Measurements from ENCODE around the gene FRY.
"Not testable (repeated sequence)": the region's sequence is repeated elsewhere in the genome, so short reads cannot be mapped to it uniquely, and the experiment has no call there.

Gene FRY

DNA sequence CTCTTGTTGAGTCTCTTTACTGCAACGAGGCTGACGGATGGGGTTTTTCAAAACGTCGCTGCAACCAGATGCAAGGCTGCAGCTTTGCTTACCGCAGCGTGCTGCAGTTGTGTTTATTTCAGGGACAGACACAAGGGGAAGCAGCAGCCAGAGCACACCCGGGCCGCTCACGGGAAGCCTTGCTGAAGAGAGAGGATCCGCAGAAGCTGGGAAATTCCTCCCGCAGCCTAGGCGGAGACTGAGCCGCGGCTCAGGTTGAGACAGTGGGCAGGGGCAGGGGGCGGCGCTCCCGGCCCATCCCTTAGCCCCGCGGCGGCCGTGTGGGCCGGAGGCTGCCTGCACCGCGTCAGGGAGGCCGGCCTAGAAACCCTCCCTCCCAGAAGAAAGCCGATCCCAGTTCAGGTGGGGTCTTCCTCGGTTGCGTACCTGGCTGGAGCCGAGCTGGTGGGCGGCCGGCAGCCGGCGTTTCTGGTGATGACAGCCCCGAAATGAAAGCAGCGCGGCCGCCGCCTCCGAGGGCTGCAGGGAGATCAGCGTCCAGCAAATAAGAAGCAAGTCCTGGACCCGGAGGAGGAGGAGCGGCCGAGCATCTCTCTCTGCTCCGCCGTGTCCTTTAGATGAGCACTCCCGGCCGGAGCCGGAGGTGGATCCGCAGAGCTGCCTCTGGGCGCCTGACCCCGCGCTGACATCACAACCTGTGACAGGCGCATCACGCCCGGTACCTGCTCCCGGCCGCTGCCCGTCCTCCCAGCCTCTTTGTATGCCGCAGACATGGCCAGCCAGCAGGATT is at the start of gene FRY:
Gene FRY (plus strand): TSS at position 750 of the 790 bp plus-strand sequence. CDS start 22 bp downstream, at position 772.
- peak; percentile 7 to 19 for DNase-seq (ENCODE audit: low read depth in 2 of 2)

DNA sequence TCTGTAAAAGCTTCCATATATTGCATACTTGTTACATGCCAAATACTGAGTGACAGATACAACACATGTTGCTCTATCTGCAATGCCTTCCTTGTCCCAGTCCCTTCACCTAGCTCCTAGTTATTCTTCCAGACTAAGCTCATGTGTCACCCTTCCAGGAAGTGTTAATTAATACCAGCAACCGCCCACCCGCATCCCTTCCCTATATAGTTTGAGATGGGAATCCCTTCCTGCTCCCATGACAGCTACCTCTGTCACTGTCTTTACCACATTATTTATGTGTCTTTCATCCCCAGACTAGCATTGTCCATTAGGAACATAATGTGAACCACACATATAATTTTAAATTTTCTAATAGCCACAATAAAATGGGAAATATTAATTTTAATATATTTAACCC is 49.5 kb upstream of the FRY start:
- DNase-seq (ENCODE audit: low read depth in 2 of 2), result no peak

DNA sequence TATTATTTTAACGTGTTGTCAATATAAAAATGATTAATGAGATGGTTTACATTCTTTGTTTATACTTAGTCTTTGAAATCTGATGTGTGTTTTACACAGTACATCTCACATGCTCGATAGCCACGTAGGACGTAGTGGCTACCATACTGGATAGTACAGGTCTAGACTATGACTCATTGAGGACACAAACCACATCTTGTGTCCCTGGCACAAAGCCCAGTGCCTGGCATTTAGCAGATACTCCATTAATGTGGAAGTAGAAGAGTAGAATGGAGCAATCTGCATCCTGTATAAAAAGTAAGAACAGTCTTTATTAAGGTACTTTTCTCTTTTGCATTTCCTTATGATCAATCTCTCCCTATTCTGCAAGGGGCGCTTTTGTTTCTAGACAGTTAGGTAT is 49.0 kb upstream of the FRY start:
- no peak for DNase-seq (ENCODE audit: low read depth in 2 of 2)

DNA sequence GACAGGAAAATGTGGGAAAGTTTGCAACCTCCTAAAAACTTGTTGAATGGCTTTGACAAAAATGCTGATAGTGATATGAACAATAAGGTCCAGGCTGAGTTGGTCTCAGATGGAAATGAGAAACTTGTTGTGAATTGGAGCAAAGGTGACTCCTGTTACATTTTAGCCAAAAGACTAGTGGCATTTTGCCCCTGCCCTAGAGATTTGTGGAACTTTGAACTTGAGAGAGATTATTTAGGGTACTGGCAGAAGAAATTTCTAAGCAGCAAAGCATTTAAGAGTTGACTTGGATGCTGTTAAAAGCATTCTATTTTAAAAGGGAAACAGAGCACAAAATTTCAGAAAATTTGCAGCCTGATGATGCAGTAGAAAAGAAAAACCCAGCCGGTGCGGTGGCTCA is 47.9 kb upstream of the FRY start:
- not testable (repeated sequence) for DNase-seq (ENCODE audit: low read depth in 2 of 2)

DNA sequence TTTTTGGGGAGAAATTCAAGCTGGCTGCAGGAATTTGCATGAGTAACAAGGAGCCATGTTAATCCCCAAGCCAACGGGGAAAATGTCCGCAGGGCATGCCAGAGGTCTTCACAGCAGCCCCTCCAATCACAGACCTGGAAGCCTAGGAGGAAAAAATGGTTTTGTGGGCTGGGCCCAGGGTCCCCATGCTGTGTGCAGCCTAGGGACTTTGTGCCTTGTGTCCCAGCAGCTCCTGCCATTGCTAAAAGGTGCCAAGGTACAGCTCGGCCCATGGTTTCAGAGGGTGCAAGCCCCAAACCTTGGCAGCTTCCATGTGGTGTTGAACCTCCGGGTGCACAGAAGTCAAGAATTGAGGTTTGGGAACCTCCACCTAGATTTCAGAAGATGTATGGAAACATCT is 47.2 kb upstream of the FRY start:
- not testable (repeated sequence) for DNase-seq (ENCODE audit: low read depth in 2 of 2)

DNA sequence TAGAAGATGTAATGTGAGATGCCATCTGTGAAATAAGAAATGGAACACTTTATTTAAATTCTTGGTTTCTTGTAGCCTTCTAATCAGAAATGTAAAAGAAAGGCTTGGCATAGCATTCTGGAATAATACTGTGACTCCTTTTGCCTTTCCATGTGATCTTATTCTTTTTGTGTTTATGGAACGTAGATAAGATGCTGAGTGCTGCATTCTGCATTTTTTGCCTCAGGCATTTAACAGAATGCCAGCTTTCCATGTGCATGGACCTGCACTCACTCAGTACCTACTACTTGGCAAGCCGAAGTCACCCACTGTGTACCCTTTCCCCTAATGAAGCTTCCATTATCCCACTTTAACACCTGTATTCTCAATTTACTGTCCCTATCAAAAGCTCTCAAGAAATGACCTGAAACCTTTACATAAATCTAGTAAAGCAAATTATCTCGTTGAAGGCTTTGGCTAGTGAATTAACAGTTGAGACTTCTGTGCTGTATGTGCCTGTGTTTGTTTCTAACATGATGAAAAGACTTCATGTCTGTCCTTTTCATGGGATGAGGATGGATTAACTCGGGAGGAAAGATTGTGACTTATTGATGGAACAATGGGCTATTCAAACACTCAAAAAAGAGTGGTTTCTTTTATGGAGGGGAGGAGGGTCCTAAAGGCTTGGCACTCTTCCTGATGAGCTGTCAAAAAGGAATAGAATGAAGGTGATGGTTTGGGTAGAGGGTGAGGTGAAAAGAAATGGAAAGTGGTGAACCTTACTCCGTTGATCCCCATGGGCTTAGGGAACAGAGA is 44.7 kb upstream of the FRY start:
- DNase-seq (ENCODE audit: low read depth in 2 of 2), result no peak

DNA sequence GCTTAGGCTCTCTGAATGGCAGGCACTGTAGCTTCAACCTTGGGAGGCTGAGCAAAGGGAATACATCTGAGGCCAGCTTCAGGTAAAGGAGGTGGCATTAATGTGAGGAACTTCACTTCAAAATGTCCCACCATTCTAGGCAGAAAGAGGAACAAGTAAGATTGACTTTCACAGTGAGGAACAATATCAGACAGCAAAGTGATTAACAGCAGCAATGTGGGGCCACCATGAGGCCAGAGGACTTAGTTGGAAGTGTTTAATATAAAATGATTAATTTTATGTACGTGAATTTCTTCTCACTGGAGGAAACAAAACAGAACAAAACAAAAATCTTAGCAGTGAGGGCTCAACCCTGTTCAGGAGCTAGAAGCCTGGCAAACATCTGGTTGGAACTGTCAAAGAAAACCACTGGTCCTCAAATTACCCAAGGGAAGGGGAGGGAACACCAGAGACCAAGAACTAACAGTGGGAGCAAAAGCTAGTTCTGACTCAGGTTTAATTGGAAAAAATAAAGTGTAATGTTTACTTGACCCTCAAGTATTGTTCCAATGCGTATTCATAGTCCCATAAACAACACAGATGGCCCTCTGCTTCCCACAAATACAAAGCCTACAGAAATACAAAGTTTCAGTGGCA is 43.9 kb upstream of the FRY start:
- no peak for DNase-seq (ENCODE audit: low read depth in 2 of 2)

DNA sequence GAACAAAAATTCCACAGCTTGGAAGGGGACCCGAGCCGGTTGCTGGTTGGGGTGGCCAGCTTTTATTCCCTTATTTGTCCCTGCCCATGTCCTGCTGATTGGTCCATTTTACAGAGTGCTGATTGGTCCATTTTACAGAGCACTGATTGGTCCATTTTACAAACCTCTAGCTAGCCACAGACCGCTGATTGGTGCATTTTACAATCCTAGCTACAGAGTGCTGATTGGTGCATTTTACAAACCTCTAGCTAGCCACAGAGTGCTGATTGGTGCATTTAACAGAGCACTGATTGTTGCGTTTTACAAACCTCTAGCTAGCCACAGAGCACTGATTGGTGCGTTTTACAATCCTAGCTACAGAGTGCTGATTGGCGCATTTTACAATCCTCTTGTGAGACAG is 37.2 kb upstream of the FRY start:
- DNase-seq (ENCODE audit: low read depth in 2 of 2), result not testable (repeated sequence)

DNA sequence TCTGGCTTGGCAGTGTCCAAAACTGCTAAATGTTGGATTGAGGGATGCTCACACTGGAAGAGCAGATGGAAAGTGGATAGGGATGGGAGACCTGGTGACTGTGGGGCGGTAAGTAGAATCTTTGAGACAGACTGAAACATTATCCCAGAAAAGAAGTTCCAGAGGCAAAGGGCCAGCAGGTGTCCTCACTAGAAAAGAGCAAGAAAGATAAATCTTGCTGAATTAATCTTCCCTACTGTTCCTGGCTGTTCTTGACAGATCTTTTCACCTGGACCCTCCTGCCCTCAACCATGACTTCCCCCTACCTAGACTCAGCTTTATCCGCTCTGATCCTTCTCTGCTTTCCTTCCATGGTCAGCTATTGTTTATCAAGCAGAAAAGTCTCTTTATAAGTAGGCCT is 35.0 kb upstream of the FRY start:
- DNase-seq (ENCODE audit: low read depth in 2 of 2), result no peak

DNA sequence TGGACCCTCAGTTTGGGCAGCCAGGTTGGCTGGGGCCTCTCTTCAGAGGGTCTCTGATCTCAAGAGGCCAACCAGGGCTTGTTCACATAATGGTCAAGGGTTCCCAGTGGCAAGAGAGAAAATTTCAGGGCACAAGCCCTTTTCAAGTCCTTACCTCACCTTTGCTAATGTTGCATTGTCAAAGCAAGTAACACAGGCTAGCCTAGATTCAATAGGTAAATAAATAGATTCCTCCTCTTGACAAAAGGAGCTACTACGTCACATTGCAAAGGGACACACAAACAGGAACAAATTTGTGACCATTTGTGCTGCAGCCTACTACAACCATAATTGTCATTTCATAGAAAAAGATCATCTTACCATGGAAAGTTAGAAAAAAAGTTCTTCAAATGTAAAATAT is 33.9 kb upstream of the FRY start:
- DNase-seq (ENCODE audit: low read depth in 2 of 2), result no peak

DNA sequence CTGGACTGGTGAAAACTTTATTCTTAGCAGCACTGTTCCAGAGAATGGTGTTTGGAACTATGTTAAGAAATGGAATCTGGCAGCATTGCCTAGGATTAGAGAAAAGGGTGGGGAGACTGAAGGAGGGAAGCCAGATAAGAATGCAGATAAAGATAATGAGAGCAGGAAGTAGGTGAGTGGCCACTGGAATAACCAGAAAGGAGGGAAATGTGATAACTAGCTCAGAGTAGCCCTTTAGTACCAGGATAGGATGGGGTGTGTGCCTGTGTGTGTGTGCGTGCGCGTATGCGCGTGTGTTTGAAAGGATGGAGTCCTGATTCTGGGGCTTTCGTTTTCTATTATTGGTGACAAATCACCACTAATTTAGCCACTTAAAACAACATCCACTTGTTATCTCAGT is 33.4 kb upstream of the FRY start:
- DNase-seq (ENCODE audit: low read depth in 2 of 2), result no peak

DNA sequence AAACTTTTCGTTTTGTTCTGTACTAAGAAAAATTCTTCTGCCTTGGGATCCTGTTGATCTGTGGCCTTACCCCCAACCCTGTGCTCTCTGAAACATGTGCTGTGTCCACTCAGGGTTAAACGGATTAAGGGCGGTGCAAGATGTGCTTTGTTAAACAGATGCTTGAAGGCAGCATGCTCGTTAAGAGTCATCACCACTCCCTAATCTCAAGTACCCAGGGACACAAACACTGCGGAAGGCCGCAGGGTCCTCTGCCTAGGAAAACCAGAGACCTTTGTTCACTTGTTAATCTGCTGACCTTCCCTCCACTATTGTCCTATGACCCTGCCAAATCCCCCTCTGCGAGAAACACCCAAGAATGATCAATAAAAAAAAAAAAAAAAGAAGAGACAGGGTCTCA is 30.8 kb upstream of the FRY start:
- DNase-seq (ENCODE audit: low read depth in 2 of 2), result not testable (repeated sequence)

DNA sequence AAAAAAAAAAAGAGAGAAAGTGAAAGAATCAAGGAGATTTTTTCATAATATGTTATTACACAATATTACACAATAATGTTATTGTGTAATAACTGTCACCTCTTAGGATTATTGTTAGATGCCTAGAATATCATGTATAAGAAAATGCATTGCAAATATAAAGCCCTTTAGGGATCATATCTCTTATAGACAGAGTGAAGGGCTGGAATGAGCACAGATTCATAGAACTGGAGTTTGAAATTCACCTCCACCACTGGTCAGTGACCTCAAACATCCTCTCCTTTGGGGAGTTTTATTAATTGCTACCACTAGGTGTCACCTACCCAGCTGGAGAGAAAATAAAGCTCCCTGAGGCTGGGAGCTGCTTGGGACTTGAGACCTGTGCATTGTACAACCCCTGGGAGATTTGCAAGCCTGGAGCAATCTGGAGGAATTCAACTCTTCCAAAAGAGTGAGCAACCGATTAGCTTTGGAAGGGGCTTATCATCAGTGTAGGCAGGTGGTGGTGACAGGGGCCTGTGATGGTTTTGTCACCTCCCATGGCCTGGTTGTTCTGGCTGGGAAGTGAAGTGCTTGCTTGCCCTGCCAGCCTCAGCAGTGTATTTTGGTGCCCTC is 30.3 kb upstream of the FRY start:
- no peak for DNase-seq (ENCODE audit: low read depth in 2 of 2)

DNA sequence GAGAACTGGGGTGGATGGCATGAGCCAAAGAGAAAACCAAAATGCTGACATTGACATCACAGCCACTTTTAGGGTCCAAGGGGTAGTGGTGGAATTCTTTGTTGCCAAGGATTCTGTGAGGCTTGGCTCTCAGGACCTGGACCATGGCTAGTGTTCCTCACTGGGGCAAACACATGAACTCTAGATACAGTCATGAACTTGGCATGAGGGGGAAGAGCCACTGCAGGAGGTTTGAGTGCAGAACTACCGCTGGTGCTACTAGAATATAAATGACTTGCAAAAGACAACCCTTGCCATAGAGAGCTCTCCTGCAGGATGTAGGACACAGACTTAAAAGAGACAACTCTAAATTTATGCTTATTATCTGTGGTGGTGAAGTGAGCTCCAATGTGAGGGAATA is 29.8 kb upstream of the FRY start:
- DNase-seq (ENCODE audit: low read depth in 2 of 2), result no peak

DNA sequence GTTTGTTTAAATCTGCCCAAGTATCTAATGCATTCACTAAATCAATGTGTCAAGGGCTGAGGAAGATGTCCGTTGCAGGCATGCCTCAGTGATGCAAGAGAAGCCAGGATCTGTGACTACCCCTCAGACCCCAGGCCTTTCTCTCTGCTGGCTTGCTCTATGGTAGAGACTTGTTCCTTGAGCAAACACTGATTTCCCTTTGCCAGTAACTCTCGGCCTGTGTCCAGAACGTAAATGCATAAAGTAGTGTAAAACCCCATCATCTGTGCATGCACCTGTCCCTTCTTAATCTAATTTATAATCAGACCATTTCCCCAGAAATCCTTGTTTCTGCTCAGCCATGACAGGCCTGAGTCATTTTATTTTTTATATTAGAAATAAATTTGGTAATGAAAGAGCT is 28.7 kb upstream of the FRY start:
- DNase-seq (ENCODE audit: low read depth in 2 of 2), result no peak

DNA sequence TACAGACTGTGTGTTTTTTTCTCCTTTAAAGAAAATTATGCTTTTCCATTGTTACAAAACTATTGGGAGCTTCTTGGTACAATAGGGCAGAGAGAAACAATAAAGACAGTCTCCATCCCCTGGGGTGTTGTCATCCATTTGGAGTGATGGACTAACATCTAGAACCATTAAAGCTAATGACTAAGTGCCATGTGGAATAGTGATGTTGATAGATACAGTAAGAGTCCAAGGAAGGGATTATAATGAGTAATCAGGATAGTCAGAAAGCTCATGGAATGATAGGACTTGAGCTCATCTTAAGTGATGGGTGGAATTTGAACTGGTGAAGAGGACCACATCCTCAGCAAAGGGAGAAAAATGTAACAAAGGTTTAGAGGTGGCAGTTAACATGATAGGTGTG is 24.1 kb upstream of the FRY start:
- no peak for DNase-seq (ENCODE audit: low read depth in 2 of 2)

DNA sequence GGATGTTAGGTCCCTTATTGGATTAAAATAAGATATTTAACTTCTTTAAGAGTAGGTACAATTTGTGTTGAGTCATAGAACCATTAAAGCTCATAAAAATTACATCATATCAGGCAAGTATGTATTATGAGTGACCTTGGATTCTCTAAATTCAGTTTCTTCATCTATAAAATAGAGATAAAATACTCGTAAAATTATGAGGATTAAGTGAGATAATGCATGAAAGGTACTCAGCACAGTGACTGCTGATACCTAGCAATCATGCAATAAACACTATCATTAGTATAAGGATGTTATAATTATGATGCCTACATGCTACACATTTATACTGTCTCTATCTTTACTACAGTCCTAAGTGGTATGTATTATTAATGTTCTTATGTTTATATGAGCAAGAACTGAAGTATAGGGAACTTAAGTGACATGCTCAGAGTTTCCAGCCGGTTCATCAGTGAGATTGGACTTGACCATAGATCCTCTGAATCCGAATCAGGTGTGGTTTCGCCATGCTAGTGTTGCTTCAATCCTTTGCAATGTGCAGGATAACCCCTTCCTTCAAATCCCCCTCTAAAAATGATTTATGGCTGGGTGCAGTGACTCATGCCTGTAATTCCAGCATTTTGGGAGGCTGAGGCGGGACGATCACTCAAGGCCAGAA is 22.9 kb upstream of the FRY start:
- DNase-seq (ENCODE audit: low read depth in 2 of 2), result no peak

DNA sequence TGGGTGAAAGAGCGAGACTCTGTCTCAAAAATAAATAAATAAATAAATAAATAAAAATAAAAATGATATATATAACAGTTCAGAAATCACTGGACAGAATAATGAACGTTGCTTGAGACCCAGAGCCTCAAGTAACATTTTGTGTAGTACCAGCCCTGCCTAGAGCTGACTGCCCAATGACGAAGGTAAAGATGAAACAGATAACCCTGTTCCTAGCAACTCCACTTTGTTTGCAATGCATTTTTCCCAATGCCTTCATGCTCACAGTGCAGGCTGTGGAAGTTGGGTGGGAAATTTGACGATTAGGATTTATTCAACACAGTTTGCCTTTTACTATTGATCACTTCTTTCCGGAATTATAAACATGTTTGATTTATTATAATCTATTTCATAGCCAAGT is 22.2 kb upstream of the FRY start:
- no peak for DNase-seq (ENCODE audit: low read depth in 2 of 2)

DNA sequence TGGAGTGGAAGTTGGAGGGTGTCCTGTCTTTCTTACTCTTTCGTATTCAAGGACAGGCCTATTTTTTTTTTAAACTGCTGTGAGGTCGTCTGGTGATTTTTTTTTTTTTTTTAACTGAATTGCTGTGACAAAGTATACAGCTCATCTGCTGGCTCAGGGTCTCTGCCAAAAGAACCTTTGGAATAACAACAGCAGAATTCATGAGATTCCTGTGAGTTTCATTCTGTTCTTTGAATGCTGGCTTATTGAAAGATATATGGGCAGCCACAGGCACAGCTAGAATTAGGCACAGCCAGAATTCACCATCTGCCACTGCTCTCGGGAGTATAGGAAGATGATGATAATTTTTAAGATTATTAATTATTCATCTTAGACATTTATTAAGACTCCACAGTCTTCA is 21.4 kb upstream of the FRY start:
- no peak for DNase-seq (ENCODE audit: low read depth in 2 of 2)

DNA sequence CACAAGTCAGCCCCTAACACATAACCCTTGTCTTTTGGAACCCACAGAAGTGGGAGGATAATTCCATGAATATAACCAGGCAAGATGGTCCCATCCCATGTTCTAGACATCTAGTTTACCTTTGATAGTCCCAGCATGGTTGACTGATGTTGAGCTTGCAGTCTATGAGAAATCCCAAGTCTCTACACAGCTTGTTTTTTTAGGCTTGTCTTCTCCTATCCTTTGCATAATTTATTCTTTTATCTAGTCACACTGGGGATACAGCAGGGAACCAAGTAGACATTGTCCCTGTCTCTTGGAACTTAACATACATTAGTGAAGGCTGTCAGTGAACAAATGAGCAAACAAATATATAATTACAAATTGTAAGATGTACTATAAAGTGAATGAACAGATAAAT is 19.6 kb upstream of the FRY start:
- DNase-seq (ENCODE audit: low read depth in 2 of 2), result no peak

DNA sequence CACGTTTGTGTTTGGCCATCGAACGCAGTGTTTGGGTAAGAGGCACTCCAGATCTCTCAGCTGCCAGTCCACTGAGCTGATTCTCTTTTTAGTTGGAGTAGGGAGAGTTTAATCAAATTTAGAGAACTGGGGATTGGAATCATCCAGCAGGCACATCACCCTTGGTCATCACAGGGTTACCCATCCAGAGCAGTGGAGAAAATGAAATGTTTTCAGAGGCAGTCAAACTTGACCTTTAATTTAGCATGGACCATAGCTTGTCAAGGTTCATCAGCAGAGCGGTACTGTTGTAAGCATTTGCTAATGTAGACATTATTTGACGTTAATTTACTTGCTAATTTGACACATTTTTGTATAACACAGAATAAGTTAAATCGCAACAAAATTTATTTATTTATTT is 18.4 kb upstream of the FRY start:
- DNase-seq (ENCODE audit: low read depth in 2 of 2), result no peak

DNA sequence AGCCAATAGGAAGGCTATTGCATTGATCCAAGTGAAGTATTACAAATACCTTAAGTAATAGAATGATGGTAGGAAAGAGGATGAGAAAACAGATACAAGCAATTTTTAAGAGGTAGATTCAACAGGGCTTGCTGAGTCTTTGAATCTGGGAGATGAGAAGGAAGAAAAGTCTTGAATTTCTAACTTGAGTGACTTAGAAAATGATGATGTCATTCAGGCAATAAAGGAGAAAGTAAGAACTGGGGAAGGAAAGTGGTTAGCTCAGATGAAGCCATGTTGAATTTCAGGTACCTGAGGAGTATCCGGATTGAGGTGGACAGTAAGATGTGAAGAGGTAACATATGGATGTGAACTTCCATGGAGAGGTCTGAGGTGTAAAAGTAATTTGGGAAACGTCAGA is 15.5 kb upstream of the FRY start:
- DNase-seq (ENCODE audit: low read depth in 2 of 2), result no peak

Measured in stimulated activated CD4-positive, alpha-beta T cell treated with anti-CD3 and anti-CD28 coated beads, Interleukin-4, amount 100 ng/mL, for 48 hours (primary cell).